A549 treated with Hydrocortisone at 1 μM for 4 hours (cell line): Measurements from ENCODE around the gene PREX1. TPM values are rescaled to one million over a fixed set of nuclear protein-coding genes. Genes with fewer than 3 reads are reported as not detected.

ENCODE experiments used
- total RNA-seq: library from RNA; stranded (reverse); fragments of 200-300 nt; extraction: Qiagen RNA extraction; gene quantifications from 5 replicates; pipeline ENCODE4 v1.2.3, GENCODE V29; 2022

The PREX1 gene
- 13.6 to 15.8 TPM (median 14.3 TPM) in 5 replicates for total RNA-seq

DNA sequence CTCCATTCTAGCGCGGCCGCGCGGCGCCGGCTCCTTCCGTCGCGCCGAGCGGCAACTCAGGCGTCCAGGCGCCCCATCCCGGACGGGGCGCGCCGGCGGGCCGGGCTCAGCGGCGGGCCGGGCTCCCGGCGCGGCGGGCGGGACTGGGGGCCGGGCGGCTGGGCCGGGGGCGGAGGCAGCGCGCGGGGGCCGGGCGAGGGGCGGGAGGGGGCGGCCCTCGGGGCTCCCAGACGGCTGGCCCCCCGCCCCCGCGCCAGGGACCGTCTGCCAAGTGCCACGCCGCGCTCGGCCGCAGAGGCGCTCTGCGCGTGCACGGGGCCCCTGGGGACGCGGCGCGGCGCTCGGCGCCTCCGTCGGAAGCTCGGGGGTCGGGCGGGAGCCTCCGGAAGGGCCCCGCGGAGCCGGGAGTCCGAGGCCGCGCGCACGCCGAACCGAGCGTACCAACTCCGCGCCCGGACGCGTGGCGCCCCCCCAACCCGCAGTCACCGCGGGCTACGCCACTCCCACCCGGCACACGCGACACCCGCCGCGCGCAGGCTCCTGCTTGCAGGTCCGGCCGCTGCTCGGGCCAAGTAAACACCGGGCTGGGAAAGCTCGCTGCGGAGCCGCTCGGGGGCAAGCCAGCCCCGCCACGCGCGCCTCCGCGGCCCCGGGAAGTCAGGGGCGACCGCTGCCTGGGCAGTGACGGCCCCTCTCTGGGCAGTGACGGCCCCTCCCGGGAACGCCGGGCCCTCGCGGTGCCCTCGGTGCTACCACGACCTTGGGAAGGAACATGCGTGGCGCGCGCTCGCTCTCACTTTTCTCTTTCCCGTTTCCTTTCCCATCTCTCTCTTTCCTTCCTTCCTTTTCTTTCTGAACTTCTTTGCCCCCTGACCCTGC lies at the start of gene PREX1:
TSS of gene PREX1 (minus strand) at position 145 of the 879 bp plus-strand sequence. CDS start at position 6, 139 bp downstream.

Other genes with a start within 250 kb of the PREX1 start
- 11.3 to 17.6 TPM (median 14.4 TPM) in 5 replicates for gene ARFGEF2, start 93.7 kb upstream of the PREX1 start, total RNA-seq
- 87.3 to 107 TPM (median 88.9 TPM) in 5 replicates for gene CSE1L, start 218.3 kb upstream of the PREX1 start, total RNA-seq